ENCODE measurements around the gene OPRM1. TPM values are rescaled to one million over a fixed set of nuclear protein-coding genes. Genes with fewer than 3 reads are reported as not detected.

The OPRM1 gene
- total RNA-seq, 1 donor from 2014 or later, result not detected

- DNase-seq (ENCODE audit: low read depth), result no peak
Measured at GRCh38 chr6:154080461-154081189, 41.6 kb downstream of the OPRM1 start.

GRCh38 chr6:154086510-154086909, 47.5 kb downstream of the OPRM1 start:
- DNase-seq (ENCODE audit: low read depth), result peak; percentile 70

GRCh38 chr6:154092326-154092962, 53.4 kb downstream of the OPRM1 start:
- no peak for DNase-seq (ENCODE audit: low read depth)

- DNase-seq (ENCODE audit: low read depth), result no peak
Measured at GRCh38 chr6:154093231-154094044, 54.4 kb downstream of the OPRM1 start.

GRCh38 chr6:154095571-154095970, 56.5 kb downstream of the OPRM1 start:
- DNase-seq (ENCODE audit: low read depth), result no peak

GRCh38 chr6:154096316-154096715, 57.3 kb downstream of the OPRM1 start:
- DNase-seq (ENCODE audit: low read depth), result no peak

- DNase-seq (ENCODE audit: low read depth), result no peak
Measured at GRCh38 chr6:154096834-154097233, 57.8 kb downstream of the OPRM1 start.

- no peak for DNase-seq (ENCODE audit: low read depth)
Measured at GRCh38 chr6:154099211-154099610, 60.2 kb downstream of the OPRM1 start.

GRCh38 chr6:154106251-154106650, 67.2 kb downstream of the OPRM1 start:
- DNase-seq (ENCODE audit: low read depth), result peak; percentile 45

GRCh38 chr6:154111025-154111424, 72.0 kb downstream of the OPRM1 start:
- no peak for DNase-seq (ENCODE audit: low read depth)

GRCh38 chr6:154112181-154112809, 73.3 kb downstream of the OPRM1 start:
- DNase-seq (ENCODE audit: low read depth), result peak; percentile 96

GRCh38 chr6:154113392-154113791, 74.4 kb downstream of the OPRM1 start:
- DNase-seq (ENCODE audit: low read depth), result no peak

- DNase-seq (ENCODE audit: low read depth), result no peak
Measured at GRCh38 chr6:154117485-154117884, 78.4 kb downstream of the OPRM1 start.

GRCh38 chr6:154122195-154122925, 83.3 kb downstream of the OPRM1 start:
- no peak for DNase-seq (ENCODE audit: low read depth)

- DNase-seq (ENCODE audit: low read depth), result no peak
Measured at GRCh38 chr6:154123155-154123956, 84.3 kb downstream of the OPRM1 start.

GRCh38 chr6:154125421-154125820, 86.4 kb downstream of the OPRM1 start:
- no peak for DNase-seq (ENCODE audit: low read depth)

GRCh38 chr6:154127657-154128056, 88.6 kb downstream of the OPRM1 start:
- peak; percentile 64 for DNase-seq (ENCODE audit: low read depth)

GRCh38 chr6:154134471-154135147, 95.6 kb downstream of the OPRM1 start:
- DNase-seq (ENCODE audit: low read depth), result no peak

GRCh38 chr6:154138793-154139192, 99.8 kb downstream of the OPRM1 start:
- DNase-seq (ENCODE audit: low read depth), result peak; percentile 91

- DNase-seq (ENCODE audit: low read depth), result peak; percentile 71
Measured at GRCh38 chr6:154139892-154140291, 100.9 kb downstream of the OPRM1 start.
